ENCODE data around the gene NEU4. TPM values are rescaled to one million over a fixed set of nuclear protein-coding genes. Genes with fewer than 3 reads are reported as not detected.
"Not testable (repeated sequence)": the region's sequence is repeated elsewhere in the genome, so short reads cannot be mapped to it uniquely, and the experiment has no call there.

The NEU4 gene
- total RNA-seq, 1 experiment from 2014 or later: 0.31 TPM

DNA sequence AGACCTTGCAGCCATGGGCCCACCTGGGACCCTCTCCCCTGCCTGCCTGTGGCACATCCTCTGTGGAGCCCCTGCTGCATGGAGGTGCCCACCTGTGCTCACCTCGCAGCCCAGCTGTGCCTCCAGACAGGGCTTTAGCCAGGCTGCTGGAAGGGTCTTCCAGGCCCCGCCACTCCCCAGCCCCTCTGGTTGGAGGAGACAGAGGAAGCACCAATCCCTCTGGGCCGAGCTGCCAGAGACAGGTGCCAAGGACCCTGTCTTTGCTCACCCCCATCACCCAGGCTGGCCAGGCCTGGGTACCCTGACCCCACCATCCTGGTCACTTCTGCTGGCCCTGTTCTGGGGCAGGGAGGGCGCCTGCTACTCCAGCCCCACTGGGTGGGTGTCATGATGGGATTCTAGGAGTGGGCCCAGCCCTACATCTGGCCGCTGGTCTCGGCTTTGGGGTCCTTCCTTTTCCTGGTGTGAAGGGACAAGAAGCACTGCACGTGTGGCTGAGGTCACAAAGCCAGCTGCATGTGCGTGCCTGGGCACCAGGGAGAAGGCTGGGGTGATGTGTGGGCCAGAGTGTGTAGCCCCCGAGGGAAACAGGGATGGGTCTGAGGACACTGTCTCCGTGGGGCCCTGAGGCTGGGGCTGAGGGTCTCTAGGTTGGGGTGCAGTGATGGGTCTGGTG, 9.3 kb upstream of the NEU4 start:
- DNase-seq (ENCODE audit: low spot score): no peak

DNA sequence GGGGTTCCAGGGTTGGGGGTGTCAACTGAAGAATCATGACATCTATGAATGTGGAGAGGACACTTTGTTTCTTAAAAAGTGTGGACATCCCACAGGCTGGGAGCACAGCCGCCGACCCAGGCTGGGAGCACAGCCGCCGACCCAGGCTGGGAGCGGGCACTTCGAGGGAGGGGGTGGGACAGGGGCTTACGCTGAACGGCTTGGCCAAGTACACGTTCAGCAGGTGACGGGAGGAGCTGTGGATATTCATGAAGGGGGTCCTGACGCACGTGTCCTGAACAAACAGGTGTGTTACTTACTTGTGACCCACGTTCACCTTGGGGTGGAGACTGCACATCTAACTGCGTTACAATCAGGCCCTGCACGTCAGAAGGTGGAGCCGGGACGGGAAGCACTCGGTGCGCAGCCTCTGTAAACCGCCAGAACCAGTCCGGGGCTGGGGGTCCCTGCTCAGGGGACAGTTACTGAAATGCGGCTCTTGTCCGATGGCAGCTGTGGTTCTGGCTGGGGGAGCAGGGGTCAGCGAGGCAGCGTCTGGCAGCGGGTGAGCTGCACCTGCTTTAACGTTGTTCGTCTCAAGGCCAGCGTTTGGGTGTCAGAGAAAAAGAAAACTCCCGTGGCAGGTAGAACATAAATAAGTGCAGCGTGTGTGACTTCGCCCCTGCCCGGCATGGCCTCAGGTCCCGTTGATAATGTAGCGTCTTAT, 8.6 kb upstream of the NEU4 start:
- not testable (repeated sequence) for DNase-seq (ENCODE audit: low spot score)

DNA sequence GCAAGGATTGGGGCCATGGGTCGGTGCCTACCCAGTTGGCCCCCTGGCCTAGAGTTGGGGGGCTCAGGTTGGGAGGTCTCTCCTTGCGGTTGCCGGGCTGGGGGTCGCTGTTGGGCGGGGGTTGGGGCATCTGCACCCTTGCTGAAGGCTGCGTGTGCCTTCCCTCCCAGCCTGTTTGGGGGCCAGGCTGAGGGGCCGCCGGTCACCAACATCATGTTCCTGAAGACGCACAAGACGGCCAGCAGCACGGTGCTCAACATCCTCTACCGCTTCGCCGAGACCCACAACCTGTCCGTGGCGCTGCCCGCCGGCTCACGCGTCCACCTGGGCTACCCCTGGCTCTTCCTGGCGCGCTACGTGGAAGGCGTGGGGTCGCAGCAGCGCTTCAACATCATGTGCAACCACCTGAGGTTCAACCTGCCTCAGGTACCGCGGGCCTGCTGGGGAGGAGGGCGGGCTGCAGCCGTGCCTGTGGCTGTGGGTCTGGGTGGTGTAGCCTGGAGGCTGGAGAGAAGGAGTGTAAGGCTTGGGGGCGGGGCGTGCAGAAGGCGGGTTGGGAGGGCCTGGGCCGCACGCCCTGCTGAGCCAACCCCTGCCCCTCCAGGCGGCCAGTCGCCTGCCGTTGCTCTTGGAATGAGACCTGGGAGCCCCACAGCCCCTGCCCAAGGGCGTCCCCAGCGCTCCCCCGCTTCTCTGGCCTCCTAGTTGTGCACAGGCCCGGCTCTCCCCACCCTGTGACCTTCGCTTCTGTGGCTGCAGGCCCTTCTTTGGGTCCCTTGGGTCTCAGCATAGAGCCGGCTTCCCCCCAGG, 7.2 kb upstream of the NEU4 start:
- DNase-seq (ENCODE audit: low spot score): no peak

DNA sequence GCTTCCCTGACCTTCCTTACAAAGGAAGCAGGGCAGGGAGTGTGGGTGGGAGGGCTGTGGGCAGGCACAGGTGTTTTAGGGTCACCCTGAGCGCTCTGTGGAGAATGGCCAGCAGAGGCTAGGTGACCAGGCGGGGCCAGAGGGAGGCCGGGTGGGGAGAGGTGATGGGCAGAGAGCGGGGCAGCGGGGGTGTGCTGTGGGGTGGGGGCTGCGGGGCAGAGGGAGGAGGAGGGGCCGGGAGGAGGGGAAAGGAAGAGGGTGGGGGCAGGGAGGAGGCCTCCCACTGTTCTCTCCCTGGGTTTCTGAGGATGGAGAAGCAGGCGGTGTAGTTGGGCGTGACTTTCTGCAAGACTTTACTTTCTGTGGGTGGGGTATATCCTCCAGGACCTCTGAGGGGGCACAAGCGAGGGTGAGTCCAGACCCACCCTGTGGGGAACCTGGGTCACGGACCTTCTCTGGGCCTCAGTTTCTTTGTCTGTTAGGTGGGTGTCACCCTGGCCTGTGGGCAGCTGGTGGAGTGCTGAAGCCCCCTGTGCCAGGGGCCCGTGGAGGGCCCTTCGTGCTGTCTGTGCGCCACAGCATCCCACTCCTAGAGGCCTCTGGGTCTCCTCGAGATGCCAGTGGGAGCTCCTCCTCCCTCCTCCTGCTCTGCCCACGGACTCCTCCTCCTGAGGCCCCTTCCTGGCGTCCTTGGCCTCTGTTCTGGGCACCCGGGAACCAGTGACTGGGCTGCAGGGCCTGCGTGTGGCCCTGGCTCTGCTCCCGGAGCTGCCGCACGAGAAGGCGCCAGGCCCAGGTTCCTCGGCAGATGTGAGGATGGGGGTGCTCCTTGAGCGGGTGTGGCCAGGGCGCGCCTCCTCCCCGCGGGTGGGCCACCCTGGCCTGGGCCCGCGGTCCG, 6.3 kb upstream of the NEU4 start:
- no peak for DNase-seq (ENCODE audit: low spot score)

DNA sequence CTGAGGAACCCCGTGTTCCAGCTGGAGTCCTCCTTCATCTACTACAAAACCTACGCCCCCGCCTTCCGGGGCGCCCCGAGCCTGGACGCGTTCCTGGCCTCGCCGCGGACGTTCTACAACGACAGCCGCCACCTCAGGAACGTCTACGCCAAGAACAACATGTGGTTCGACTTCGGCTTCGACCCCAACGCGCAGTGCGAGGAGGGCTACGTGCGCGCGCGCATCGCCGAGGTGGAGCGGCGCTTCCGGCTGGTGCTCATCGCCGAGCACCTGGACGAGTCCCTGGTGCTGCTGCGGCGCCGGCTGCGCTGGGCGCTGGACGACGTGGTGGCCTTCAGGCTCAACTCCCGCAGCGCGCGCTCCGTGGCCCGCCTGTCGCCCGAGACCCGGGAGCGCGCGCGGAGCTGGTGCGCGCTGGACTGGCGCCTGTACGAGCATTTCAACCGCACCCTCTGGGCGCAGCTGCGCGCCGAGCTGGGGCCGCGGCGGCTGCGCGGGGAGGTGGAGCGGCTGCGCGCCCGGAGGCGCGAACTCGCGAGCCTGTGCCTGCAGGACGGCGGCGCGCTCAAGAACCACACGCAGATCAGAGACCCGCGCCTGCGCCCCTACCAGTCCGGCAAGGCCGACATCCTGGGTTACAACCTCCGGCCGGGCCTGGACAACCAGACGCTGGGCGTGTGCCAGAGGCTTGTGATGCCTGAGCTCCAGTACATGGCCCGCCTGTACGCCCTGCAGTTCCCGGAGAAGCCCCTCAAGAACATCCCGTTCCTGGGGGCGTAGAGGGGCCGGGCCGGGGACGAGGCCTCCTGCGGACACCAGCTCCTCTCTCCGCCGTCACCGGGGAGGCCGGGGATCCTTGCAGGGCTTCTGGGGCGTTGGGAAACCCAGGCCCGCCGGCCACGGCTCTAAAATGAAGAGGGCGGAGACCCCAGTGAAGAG, 5.3 kb upstream of the NEU4 start:
- no peak for DNase-seq (ENCODE audit: low spot score)

DNA sequence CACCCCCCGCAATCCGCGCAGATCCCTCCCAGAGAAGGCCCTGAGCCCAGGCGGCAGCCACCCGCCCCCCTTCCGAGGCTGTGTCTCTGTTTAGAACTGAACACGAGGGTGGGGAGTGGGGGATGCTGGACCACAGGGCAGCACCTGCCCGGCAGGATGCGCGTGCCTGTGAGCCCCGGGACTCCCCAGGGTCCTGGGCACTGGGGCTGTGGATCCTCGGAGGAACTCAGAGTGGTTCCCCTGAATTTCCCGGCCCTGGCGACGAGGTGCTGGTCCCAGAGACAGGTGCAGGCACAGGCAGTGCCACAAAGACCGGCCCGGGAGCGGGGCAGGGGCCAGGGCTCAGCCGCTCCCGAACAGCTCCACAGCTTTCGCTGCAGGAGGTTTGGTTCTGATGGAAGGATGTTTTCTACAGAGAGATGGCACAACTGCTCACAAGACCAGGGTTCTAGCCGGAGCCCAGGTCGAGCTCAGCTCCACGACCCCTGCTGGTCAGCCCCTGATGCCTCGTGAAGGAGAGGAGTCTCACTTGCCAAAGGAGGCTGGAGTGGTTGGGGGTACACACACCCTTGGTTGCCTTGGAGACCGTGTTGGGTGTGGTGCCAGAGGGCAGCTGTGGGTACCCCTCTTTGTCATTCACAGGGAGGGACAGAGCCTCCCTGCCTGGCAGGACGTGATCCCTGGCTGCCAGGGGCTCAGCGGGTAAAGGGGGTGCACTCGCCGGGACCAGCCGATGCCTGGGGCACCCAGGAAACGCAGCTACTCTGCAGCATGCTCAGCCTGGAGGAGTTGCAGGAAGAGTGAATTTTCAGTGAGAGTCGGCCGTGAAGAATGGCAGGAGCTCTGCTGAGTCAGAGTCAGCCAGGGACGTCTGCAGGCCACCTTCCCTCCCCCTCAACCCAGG, 4.4 kb upstream of the NEU4 start:
- no peak for DNase-seq (ENCODE audit: low spot score)

DNA sequence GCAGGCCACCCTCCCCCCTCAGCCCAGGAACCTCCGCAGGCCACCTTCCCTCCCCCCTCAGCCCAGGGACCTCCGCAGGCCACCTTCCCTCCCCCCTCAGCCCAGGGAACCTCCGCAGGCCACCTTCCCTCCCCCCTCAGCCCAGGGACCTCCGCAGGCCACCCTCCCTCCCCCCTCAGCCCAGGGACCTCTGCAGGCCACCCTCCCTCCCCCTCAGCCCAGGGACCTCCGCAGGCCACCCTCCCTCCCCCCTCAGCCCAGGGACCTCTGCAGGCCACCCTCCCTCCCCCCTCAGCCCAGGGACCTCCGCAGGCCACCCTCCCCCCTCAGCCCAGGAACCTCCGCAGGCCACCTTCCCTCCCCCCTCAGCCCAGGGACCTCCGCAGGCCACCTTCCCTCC, 2.8 kb upstream of the NEU4 start:
- DNase-seq (ENCODE audit: low spot score): not testable (repeated sequence)

DNA sequence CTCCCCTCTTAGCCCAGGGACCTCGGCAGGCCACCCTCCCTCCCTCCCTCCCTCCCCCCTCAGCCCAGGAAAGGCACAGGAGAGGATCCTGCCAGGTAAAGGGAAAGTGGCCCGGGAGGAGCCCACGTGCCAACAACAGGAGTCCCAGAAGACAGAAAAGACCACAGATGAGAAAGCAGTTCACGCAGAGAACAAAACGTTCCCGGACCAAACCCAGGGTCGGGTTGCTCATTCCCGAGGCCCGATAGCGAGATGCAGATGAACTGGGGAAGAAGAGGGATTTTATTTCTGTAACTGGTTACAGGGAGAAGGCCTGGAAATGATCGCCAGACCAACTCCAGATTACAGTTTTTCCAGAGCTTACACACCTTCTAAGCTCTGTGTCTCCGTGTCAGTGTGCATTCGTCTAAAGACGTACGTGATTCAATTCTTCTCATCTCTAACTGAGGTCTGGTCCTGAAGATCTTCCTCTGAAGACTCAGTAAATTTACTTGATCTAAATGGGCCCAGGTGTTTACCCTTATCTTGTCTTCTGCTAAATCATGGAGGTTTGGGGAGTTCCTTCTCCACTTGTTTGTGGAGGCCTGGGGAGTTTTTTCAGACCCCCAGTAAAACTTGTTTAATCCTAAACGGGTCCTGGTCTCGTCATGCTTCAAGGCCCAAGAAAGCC, 807 bp upstream of the NEU4 start:
- no peak for DNase-seq (ENCODE audit: low spot score)

DNA sequence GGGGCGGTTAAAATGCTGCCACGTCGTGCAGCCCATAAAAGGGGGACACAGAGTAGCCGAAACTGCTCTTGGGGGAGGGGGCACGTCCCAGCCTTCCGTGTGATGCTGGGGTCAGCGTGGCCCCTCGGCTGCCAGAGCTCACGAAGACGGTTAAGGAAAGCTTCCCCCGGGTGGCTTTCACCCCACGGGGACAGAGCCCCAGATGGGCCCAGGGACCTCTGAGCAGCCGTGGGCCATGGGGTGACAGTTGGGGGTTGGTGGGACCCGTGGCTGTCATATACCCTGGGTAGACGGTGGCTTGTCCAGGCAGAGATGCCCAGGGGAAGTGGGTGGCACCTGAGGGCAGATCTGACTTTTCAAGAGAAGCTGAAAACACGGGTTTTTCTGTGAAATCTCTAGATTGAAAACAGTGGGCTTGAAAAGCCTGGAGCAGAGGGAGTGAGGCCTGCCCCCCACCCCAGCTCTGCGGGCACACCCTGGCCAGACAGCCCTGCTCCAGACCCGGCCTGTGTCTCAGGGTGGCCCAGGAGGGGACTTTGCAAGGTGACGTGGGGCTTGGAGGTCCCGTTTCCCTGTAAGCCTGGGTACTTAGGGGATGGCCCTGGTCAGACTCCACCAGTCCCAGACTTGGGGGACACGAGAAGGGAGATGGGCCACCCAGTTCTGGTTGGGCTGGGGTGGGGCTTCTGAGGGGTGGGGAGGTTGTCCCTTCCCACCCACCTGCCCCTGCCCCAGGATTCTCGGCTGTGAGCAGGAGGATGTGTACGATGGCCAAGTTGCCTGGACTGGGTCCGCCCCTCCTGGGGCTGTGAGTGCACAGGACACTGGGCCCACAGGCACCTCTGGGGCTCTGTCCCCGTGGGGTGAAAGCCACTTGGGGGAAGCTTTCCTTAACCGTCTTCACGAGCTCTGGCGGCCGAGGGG, 652 bp downstream of the NEU4 start:
- no peak for DNase-seq (ENCODE audit: low spot score)

DNA sequence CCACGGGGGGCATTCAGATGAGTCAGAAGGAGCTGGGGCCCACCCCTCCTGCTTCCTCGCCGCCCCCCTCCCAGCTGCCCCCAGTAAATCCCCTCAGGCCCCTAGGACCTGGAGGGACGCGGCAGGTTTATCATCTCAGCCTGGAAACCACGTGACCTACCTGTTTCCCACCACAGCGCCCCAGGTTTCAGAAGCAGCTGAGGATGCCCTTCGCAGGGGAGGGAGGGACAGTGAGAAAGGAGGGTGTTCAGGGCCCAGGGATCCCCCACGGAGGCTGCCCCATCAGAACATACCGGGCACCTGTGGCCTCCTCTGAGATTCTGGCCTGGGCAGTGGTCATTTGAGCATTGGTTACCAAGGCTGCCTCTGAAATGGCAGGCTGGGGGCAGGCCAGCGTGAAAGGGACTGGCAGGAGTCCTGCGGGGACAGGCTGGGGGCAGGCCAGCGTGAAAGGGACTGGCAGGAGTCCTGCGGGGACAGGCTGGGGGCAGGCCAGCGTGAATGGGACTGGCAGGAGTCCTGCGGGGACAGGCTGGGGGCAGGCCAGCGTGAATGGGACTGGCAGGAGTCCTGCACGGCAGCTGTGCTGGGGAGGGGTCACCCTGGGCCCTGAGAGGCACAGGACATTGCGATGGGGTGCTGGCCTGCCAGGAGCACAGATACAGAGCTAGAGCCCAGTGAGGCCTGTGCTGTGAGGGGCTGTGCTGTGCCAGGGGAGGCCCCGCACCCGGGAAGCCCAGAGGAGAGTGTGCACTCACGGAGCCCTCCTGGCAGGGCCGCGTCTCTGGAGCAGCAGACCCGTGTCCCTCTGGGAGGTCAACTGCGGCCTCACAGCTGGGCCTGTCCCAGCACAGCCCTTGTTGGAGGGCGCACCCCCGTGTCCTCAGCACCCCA, 1.6 kb downstream of the NEU4 start:
- DNase-seq (ENCODE audit: low spot score): no peak

DNA sequence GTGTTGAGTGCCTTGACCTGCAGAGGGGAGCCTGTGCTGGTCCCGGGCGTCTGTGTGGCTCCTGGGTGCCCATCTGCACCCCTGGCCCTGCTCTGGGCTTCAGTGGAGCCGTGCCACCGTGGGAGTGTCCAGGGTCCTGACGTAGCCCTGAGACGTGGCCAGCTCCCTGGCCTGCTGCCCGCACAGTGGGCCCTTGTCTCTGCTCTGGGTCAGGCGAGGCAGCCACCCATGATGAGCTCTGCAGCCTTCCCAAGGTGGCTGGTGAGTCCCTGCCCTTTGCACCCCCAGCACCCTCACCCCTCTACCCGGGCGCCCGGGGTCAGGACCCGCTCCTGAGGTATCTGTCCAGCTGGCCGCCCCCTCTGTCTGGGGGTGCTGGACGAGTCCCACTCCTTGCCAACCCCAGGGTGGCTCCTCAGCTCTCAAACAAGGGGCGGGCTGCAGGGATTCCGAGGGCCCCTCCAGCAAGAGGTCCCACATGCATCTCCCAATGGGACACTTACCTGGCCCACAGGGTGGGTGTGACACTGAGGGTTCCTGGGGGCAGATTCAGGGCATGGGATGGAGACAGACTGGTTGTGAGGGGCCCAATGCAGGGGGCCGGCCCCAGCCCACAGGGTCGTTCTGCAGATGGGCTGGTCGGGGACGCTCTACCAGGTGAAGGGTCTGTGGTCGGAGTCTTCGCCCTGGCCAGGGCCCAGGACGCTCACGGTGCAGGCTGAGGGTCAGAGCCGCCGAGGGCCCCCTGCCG, 2.4 kb downstream of the NEU4 start:
- no peak for DNase-seq (ENCODE audit: low spot score)

DNA sequence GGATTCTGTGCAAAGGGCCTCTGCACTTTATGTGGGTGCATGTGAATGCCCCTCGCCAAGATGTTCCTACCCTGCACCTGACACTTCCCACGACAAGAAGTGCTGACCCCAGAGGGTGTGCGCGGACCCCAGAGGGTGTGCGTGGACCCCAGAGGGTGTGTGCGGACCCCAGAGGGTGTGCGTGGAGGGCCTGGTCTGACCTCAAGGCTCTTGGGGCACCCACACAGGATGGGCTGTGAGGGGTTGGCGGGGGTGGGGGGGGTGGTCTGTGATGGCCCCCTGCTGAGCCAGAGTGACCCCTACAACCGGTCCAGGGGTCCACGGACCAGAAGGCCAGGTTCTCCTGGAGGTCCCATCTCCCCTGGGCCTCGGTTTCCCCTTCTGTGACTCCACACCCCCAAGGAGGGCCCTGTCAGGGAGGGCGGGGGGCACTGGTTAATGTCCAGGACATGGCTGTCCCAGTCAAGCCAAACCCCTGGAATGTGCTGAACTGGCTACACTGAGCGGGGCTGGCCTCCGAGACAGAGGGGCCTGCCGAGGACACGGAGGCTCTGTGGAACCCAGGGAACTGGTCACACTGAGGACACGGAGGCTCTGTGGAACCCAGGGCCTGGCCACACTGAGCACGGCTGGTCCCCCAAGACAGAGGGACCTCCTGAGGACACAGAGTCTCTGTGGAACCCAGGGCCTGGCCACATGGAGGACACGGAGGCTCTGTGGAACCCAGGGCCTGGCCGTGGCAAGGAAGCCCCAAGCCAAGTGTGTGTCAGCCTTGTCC, 3.1 kb downstream of the NEU4 start:
- DNase-seq (ENCODE audit: low spot score): no peak

DNA sequence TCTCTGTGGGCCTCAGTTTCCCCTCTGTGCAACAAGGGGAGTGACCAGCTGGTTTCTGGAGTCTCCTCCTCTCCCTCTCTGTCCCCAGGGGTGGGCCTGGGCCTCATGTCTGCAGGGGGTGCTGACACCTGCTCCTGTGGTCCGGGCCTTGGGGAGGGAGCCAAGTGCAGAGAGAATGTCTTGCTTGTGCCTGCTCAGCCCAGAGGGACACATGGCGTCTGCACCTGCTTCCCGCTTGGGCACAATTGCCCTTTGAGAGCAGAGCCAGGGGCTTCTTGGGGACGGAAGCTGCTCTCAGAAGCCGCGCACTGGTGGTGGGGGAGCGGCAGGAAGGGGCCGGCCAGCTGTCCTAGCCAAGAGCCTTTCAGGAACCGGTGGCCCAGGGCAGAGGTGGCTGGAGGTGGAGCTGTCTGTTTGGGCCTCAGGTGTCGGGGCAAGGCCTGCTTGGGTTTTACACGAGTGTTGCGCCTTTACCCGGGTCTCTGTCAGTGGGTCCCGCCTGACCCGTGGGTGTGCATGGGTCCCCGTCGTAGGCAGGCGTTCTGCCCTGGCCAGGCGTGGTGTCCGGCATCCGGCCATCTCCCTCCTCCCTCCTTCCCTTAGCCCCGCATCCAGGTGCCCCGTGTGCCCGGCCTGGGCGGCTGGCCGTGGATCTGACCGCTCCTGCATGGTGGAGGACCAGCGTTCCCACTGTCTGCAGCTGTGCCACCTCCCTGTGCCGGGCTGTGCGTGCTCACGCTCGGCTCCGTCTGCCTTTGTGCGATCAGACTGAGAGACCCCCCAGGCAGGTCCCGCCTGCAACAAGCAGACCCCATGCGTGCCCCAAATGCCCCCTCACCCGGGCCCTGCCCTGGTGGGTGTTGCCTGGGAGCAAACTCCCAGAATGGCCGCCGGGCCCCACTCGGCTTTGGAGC, 4.0 kb downstream of the NEU4 start:
- no peak for DNase-seq (ENCODE audit: low spot score)

Measured in HT-29 (cell line).